HG03175 (cell line): ENCODE results near the gene ARHGAP28.
"Not testable (repeated sequence)": the region's sequence is repeated elsewhere in the genome, so short reads cannot be mapped to it uniquely, and the experiment has no call there.

Source experiments
- ATAC-seq: cut with Tn5 transposase; IDR thresholded peaks from one replicate; pipeline ENCODE4 v1.9.1; 2021; ENCODE audit warnings: mild to moderate bottlenecking, moderate library complexity; ENCODE audit not compliant: unreplicated experiment

The ARHGAP28 gene

GRCh38 chr18:6763524-6763923 is 34.0 kb downstream of the ARHGAP28 start:
- no peak for ATAC-seq

GRCh38 chr18:6764382-6764781 is 34.9 kb downstream of the ARHGAP28 start:
- no peak for ATAC-seq

- no peak for ATAC-seq
Observed at GRCh38 chr18:6773777-6774176, 44.3 kb downstream of the ARHGAP28 start.

GRCh38 chr18:6775237-6775636 is 45.7 kb downstream of the ARHGAP28 start:
- ATAC-seq = no peak

- no peak for ATAC-seq
Observed at GRCh38 chr18:6775702-6776101, 46.2 kb downstream of the ARHGAP28 start.

GRCh38 chr18:6776188-6776587 is 46.7 kb downstream of the ARHGAP28 start:
- no peak for ATAC-seq

- no peak for ATAC-seq
Observed at GRCh38 chr18:6777509-6777908, 48.0 kb downstream of the ARHGAP28 start.

GRCh38 chr18:6778459-6779247 is 49.1 kb downstream of the ARHGAP28 start:
- no peak for ATAC-seq

- ATAC-seq = no peak
Observed at GRCh38 chr18:6781142-6781714, 51.7 kb downstream of the ARHGAP28 start.

- ATAC-seq = no peak
Observed at GRCh38 chr18:6781796-6782195, 52.3 kb downstream of the ARHGAP28 start.

GRCh38 chr18:6782861-6783260 is 53.3 kb downstream of the ARHGAP28 start:
- ATAC-seq = no peak

GRCh38 chr18:6784046-6784445 is 54.5 kb downstream of the ARHGAP28 start:
- ATAC-seq = no peak

GRCh38 chr18:6785001-6785400 is 55.5 kb downstream of the ARHGAP28 start:
- no peak for ATAC-seq

GRCh38 chr18:6785411-6785810 is 55.9 kb downstream of the ARHGAP28 start:
- no peak for ATAC-seq

GRCh38 chr18:6792391-6792790 is 62.9 kb downstream of the ARHGAP28 start:
- no peak for ATAC-seq

GRCh38 chr18:6793455-6793854 is 63.9 kb downstream of the ARHGAP28 start:
- no peak for ATAC-seq

GRCh38 chr18:6793986-6794385 is 64.5 kb downstream of the ARHGAP28 start:
- no peak for ATAC-seq

GRCh38 chr18:6795307-6795706 is 65.8 kb downstream of the ARHGAP28 start:
- ATAC-seq = no peak

- no peak for ATAC-seq
Observed at GRCh38 chr18:6796511-6796910, 67.0 kb downstream of the ARHGAP28 start.

GRCh38 chr18:6797171-6797570 is 67.7 kb downstream of the ARHGAP28 start:
- no peak for ATAC-seq

- ATAC-seq = no peak
Observed at GRCh38 chr18:6798896-6799295, 69.4 kb downstream of the ARHGAP28 start.

- ATAC-seq = not testable (repeated sequence)
Observed at GRCh38 chr18:6800309-6800708, 70.8 kb downstream of the ARHGAP28 start.
